ENCODE measurements around the gene RMC1. TPM values are rescaled to one million over a fixed set of nuclear protein-coding genes. Genes with fewer than 3 reads are reported as not detected.
"Not testable (repeated sequence)": the region's sequence is repeated elsewhere in the genome, so short reads cannot be mapped to it uniquely, and the experiment has no call there.

The RMC1 gene
- total RNA-seq (2014; rRNA removed; shearing (Covaris generic)): 32.1 and 32.6 TPM in 2 replicates

DNA sequence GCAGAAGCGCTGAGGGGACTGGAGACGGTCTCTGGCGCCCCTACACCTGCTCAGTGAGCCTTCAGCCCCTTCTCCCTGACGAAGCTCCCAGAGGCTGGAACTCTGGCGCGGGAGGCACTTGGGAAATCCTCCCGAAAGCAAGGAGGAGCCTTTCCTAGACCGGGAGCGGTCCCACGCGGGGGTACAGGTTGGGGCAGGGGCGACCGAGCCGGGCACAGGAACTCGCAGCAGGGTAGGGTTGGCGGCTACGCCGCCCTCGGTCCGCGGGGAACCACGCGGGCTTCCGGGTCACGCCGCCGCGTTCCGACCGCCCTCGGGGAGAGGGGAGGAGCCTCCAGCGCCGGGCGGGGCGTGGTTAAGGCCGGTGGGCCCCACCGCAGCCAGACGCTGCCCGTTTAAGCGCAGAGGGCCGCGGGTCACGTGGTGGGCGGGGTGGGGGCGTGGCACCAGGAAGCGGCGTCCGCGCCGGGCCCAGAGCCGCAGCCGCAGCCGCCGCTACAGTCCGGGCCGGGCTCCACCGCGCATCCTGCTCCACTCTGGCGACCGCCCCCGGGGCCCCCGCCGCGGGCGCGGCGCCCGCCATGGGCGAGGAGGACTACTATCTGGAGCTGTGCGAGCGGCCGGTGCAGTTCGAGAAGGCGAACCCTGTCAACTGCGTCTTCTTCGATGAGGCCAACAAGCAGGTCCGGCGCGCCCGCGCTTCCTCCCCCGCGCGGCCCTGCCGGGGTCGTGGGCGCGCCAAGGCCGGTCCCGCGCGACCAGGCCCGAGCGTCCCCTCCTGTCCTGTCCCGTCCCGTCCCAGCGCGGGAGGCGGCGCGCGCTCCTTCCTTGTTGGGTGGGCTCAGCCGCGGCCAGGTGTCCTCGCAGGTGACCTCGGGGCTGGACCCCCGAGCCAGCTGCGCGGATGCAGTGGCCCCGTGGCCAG, at the start of gene RMC1:
Gene RMC1 (plus strand): TSS at position 474 of the 925 bp plus-strand sequence. CDS start 108 bp downstream, at position 582.
- DNase-seq (ENCODE audit: low spot score): peak; percentile 86

- peak; percentile 12 for DNase-seq (ENCODE audit: low spot score)
These were observed 49.6 kb upstream of the RMC1 start for GRCh38 chr18:23453680-23454058.

DNA sequence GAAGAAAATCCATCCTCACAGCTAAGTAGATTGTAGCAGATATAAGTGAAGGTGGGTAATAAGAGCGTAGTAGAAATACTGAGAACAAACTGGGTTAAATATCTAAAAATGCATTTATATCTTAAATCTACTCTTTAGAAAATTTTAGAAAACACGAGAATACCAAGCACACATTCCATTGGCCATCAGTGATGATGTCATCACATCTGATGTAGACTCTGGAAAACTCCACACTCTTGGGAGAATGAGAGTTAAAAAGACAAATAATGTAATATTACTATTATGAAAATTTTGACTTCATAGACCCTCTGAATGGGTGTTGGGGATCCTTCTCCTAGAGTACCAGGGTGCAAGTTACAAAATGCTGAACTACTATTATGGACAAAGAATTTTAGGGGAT, 46.5 kb upstream of the RMC1 start:
- no peak for DNase-seq (ENCODE audit: low spot score)

DNA sequence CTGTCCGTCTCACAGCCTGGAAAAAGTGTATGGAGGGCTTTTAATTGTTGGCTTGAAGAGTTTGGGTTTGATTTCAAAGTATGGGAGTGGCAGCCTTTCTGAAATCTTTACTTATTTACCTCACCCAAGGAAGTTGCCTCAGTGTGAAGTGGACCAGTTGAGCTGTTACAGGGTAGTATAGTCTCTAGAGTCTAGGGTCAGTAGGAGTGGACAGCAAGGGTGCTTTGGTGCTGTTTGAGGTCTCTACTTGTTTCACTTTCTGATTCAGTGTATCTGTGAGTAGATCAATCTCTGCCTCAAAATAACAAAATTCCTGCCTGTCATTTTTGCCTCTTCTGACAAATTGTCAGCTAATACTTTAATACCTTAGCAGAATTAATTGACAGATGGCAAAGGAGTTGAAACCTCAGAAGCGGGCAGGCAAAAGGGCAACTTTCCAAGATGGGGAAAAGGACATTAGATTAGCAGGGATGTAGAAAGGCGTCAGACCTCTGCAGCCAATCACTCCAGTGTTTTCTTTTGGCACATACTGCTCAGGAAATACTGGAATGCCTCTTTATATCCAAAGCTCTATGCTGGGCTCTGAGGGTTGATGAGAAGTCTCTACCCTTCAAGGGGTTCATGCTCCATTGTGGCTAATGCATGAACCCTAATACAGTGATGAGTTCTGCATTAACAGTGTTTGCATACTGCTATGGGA, 44.3 kb upstream of the RMC1 start:
- DNase-seq (ENCODE audit: low spot score): no peak

GRCh38 chr18:23459530-23459921, 43.8 kb upstream of the RMC1 start:
- no peak for DNase-seq (ENCODE audit: low spot score)

DNA sequence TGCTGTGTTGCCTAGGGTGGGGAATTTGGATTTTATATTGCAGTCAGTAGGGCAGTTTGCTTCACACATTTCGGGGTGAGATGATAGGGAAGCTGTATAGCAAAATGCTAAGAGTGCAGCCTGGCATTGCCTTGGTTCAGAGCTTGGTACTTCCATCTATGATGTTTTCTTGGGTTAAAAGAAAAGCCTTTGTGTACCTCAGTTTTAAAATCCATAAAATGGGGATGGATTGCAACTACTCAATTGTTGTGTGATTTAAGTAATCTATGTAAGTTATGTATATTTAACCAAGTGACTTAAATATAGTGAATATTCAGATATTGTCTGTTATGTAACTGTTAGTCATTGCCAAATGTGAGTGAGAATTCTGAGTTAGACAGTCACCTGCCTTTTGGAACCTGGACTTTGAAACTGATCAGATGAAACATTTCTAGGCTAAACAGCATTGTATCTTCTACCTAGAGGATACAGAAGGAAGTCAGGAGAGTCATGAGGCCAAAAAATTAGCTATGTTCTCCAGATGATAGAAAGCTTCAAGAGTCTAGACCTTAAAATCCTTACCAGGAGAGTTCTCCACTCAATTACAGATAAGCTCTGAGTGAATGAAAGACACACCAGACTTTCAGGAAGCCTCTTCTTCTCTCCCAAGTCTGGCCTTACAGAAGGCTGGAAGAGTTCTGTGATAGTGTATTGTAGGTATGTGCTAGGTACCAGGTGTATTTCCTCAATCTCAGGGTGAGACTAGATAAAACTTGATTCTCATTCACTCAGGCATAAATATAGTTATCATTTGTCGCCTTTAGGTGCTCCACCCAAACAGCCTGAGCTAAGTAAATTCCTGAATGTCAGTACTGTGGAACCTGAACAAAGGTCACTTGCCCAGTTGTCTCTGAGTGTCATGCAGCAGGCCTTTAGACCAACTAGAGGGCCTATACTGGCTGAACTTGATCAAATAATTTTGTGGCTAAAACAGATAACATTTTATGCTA, 42.7 kb upstream of the RMC1 start:
- no peak for DNase-seq (ENCODE audit: low spot score)

DNA sequence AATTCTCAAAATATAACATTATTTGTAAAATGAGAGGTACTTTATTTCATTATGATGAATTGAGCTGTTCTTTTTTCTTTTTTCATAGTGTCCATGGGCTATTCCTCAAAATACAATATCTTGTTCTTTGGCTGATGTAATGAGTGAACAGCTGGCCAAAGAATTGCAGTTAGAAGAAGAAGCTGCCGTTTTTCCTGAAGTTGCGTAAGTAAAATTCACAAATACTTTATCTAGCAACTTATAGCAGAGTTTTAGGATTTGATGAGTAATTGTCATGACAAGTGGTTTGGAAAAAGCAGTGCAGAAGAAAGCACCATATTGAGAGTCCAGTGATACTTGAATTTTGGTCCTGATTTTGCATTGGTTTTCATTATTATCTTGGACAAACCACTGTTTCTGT, 40.4 kb upstream of the RMC1 start:
- DNase-seq (ENCODE audit: low spot score): no peak

- no peak for DNase-seq (ENCODE audit: low spot score)
These were observed 34.4 kb upstream of the RMC1 start for GRCh38 chr18:23468753-23469459.

DNA sequence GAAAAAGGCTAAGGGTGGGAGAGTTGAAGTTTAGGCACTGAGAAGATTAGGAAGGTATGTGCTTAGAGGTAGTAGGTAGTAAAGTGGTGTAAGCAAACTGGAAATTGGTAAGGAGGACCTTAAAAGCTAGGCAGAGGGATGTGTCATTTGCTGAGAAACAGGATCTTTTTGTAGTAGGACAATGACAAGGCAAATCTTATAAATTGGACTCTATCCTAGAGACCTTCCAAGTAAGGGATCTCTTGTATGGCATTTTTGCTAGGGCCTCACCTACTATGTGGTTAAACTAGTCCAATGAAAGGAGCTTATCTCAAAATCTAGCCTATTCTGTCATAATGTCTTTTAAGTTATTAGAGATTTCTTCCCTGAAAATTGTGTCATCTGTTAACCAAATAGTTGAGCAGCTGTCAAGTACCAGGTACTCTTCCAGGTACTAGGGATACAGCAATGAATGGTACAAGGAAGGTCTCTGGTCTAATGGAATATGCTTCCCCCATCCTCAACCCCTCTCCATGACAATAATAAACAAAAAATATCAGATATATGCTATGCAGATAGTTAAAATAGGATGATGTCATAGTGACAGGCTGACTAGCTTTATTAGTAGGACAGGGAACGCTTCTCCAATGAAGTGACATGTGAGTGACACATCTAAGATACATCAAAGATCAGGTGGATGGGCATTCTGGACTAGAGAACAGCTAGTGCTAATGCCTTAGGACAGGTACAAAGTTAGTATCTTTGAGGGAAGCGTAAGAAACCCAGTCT, 32.5 kb upstream of the RMC1 start:
- DNase-seq (ENCODE audit: low spot score): no peak

GRCh38 chr18:23471486-23471885, 31.8 kb upstream of the RMC1 start:
- no peak for DNase-seq (ENCODE audit: low spot score)

DNA sequence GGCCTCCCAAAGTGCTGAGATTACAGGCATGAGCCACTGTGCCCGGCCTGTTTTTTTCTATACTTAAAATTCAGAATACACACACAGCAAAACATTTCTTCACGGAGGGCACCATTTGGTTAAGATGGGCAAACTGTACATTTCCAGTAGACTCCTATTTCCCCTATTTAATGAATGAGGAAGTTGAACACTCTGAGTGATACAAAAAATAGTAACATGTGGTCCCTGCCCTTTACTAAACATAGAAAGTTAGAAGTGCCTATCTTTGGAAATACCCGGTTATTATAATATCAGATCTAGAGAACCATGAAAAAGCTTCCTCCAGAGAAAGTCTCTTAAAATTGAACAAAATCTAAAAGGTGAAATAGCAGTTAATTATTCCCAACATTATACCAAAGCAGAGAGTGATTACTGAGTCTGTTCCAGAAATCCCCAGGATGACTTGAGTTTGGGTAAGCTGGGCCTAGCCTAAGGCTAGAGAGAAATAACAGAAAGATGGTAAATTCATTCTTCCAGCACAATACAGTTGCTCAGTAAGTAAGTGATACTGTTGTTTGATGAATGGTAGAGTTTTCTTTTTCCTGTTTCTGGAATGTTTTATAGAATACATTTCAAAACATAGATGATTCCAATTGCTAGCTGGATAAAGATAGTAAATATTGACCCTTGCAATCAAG, 23.3 kb upstream of the RMC1 start:
- no peak for DNase-seq (ENCODE audit: low spot score)

GRCh38 chr18:23484561-23485182, 18.6 kb upstream of the RMC1 start:
- DNase-seq (ENCODE audit: low spot score): no peak

GRCh38 chr18:23485386-23485785, 17.9 kb upstream of the RMC1 start:
- no peak for DNase-seq (ENCODE audit: low spot score)

DNA sequence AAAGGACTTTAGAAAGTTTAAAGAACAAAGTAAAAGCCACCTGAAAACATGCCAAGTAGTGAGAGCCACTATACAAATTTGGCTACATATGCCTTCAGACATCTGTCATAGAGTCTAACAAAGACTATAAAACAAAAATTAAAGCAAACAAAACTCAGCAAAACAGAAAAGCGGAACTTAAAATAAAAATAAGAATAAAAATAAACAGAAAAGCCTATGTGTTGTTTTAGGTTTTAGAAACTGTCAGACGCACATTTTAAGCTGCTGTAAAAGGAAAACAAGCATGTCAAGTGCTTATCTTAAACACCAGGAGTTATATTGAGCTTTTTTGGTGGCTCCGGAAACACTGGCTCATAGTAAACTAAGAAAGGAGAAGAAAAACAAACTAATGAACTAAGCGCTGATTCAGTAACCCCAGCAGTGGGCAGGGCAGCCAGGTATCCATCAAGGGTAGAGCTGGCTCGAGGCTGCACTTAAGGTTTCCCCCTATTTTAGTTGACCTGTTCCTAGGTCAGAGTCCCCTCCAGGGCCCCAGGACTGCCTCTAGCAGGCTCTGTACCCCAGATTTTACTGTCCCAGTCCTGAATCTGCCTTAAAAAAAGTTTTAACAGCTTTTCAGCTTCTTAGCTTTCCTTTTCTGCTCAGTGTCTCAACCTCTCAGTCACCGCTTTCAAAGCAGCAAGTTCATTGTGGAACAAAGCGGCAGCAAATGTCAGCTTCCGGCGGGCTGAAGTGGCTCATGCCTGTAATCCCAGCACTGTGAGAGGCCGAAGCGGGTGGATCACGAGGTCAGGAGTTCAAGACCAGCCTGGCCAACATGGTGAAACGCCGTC, 15.4 kb upstream of the RMC1 start:
- peak; percentile 11 for DNase-seq (ENCODE audit: low spot score)

GRCh38 chr18:23489586-23489985, 13.7 kb upstream of the RMC1 start:
- DNase-seq (ENCODE audit: low spot score): not testable (repeated sequence)

DNA sequence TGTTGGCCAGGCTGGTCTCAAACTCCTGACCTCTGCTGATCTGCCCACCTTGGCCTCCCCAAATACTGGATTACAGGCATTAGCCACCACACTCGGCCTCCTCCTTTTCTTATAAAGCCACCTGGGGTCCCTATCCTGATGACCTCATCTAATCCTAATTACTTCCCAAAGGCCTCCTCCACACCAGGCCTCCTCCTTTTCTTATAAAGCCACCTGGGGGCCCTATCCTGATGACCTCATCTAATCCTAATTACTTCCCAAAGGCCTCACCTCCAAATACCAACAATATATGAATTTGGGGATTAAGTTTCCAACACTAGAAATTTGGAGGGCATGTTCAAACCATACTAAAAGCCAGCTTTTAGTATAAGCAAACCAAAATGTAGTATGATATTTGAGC, 9.7 kb upstream of the RMC1 start:
- no peak for DNase-seq (ENCODE audit: low spot score)

DNA sequence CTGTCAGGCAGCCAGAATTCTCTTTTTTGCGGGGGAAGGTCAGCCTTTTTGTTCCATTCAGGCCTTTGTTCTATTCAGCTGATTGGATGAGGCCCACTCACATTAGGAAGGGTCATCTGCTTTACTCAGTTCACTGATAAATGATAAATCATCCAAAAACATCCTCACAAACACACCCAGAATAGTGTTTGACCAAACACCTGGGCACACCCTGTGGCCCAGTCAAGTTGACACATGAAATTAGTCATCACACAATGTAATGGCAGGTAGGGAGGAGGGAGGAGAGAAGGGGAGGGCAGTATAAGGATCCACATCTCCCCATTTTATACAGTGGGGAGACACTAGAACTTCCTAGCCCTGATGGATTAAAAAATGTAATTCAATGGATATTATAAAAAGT, 8.3 kb upstream of the RMC1 start:
- DNase-seq (ENCODE audit: low spot score): no peak

- DNase-seq (ENCODE audit: low spot score): no peak
These were observed 7.4 kb upstream of the RMC1 start for GRCh38 chr18:23495723-23496440.

Measured in H4 (cell line).